ENCODE results near the gene TMEFF2. TPM values are rescaled to one million over a fixed set of nuclear protein-coding genes. Genes with fewer than 3 reads are reported as not detected.
"Not testable (repeated sequence)": the region's sequence is repeated elsewhere in the genome, so short reads cannot be mapped to it uniquely, and the experiment has no call there.

TMEFF2 gene
- polyA plus RNA-seq, 1 of the 3 experiments (the other 2 are of a cell fraction): 5.4 TPM

DNA sequence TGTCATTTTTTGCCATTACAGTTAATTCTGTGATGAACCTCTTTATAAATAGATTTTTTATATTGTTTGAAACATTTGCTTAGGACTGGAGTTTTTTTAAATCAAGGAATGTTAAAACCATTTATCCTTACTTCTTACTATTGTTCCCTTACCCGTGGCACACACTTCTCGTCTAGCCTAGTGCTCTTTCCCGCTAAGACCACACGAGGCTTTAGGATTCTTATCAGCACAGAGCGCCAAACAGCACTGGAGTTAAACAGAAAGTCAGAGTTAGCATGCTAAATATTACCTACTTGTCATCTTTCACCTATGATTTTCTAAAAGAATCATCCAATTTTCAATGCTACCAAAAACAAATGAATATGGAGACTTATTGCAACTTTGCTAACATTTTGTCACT is 112.6 kb downstream of the TMEFF2 start:
- Histone ChIP-seq H3K9me2 (no peaks in the 10 kb centered on the region), H4K20me1 (ENCODE audit: insufficient read depth) (no peaks in the 10 kb centered on the region), H3K27ac (ENCODE audit: low read depth in 2 of 2, low read length in 1 of 2) (no peak overlapping the region)

DNA sequence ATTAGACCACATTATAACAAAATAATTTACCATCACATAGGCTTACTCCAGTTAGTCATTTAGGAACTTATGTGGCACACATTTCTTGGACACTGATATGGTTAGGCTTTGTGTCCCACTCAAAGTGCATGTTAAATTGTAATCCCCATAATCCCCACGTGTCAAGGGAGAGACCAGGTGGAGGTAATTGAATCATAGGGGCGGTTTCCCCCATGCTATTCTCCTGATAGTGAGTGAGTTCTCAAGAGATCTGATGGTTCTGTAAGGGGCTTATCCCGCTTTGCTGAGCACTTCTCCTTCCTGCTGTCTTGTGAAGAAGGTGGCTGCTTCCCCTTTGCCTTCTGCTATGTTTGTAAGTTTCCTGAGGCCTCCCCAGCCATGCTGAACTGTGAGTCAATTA is 114.6 kb downstream of the TMEFF2 start:
- DNase-seq; H3K4me1 ChIP-seq (ENCODE audit: control insufficient read depth in 1 of 2, insufficient read depth in 2 of 2, low read depth in 1 of 2, low read length in 1 of 2); H3K27me3 ChIP-seq (ENCODE audit: insufficient read depth); H3K4me2 ChIP-seq; H3K9ac ChIP-seq; H3K79me2 ChIP-seq (ENCODE audit: insufficient read depth); H3F3A ChIP-seq (replicated peaks; ENCODE audit: insufficient read depth); CTCF ChIA-PET; H3K9me2 ChIP-seq; H2AFZ ChIP-seq (ENCODE audit: low read depth); H3K27ac ChIP-seq (ENCODE audit: low read depth in 2 of 2, low read length in 1 of 2); H3K36me3 ChIP-seq (replicated peaks in 1 of 2; ENCODE audit: control insufficient read depth in 1 of 2, insufficient read depth in 2 of 2, low read length in 1 of 2); H3K9me3 ChIP-seq; H3K4me3 ChIP-seq (ENCODE audit: low read depth in 2 of 2, low read length in 1 of 2); POLR2A ChIA-PET; H4K20me1 ChIP-seq (ENCODE audit: insufficient read depth): not testable (repeated sequence)
- WGBS (ENCODE audit: low lambda C conversion rate): 84% methylated on average over 3 of the region's 3 CpGs

More for the DNA sequence above, 112.6 kb downstream of the TMEFF2 start:
- ChIA-PET POLR2A (no interaction called here), CTCF (no interaction called here)
- no peaks in the 10 kb centered on the region for H3K36me3 ChIP-seq (replicated peaks in 1 of 2; ENCODE audit: control insufficient read depth in 1 of 2, insufficient read depth in 2 of 2, low read length in 1 of 2)
- H3K79me2 ChIP-seq (ENCODE audit: insufficient read depth): no peaks in the 10 kb centered on the region
- no peak overlapping the region for H2AFZ ChIP-seq (ENCODE audit: low read depth)
- no peak overlapping the region for H3K4me3 ChIP-seq (ENCODE audit: low read depth in 2 of 2, low read length in 1 of 2)
- 82% methylated on average over 5 of the region's 5 CpGs for WGBS (ENCODE audit: low lambda C conversion rate)
- DNase-seq: no peak
- H3K4me2 ChIP-seq: no peak overlapping the region
- H3K9ac ChIP-seq: no peak overlapping the region
- TF ChIP-seq FOXM1 (IDR thresholded peaks at IDR 0.05; ENCODE audit: low read depth) (no peak), JUND (IDR thresholded peaks at IDR 0.05) (no peak), ELF1 (IDR thresholded peaks at IDR 0.05) (no peak), SIN3A (IDR thresholded peaks at IDR 0.05; ENCODE audit: borderline replicate concordance, low read depth, low read length) (no peak), GATA2 (CRISPR knock-in tag; IDR thresholded peaks at IDR 0.05) (no peak), RCOR1 (IDR thresholded peaks at IDR 0.05; ENCODE audit: low read length) (no peak), SMC3 (IDR thresholded peaks at IDR 0.05; ENCODE audit: low read depth, low read length) (no peak)
- TF ChIP-seq, protein P1, sequence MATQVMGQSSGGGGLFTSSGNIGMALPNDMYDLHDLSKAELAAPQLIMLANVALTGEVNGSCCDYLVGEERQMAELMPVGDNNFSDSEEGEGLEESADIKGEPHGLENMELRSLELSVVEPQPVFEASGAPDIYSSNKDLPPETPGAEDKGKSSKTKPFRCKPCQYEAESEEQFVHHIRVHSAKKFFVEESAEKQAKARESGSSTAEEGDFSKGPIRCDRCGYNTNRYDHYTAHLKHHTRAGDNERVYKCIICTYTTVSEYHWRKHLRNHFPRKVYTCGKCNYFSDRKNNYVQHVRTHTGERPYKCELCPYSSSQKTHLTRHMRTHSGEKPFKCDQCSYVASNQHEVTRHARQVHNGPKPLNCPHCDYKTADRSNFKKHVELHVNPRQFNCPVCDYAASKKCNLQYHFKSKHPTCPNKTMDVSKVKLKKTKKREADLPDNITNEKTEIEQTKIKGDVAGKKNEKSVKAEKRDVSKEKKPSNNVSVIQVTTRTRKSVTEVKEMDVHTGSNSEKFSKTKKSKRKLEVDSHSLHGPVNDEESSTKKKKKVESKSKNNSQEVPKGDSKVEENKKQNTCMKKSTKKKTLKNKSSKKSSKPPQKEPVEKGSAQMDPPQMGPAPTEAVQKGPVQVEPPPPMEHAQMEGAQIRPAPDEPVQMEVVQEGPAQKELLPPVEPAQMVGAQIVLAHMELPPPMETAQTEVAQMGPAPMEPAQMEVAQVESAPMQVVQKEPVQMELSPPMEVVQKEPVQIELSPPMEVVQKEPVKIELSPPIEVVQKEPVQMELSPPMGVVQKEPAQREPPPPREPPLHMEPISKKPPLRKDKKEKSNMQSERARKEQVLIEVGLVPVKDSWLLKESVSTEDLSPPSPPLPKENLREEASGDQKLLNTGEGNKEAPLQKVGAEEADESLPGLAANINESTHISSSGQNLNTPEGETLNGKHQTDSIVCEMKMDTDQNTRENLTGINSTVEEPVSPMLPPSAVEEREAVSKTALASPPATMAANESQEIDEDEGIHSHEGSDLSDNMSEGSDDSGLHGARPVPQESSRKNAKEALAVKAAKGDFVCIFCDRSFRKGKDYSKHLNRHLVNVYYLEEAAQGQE (IDR thresholded peaks at IDR 0.05; ENCODE audit: low read depth, low read length): no peak
- TF ChIP-seq, protein P2, sequence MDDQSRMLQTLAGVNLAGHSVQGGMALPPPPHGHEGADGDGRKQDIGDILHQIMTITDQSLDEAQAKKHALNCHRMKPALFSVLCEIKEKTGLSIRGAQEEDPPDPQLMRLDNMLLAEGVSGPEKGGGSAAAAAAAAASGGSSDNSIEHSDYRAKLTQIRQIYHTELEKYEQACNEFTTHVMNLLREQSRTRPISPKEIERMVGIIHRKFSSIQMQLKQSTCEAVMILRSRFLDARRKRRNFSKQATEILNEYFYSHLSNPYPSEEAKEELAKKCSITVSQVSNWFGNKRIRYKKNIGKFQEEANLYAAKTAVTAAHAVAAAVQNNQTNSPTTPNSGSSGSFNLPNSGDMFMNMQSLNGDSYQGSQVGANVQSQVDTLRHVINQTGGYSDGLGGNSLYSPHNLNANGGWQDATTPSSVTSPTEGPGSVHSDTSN (IDR thresholded peaks at IDR 0.05): no peak
- TF ChIP-seq, protein P3, sequence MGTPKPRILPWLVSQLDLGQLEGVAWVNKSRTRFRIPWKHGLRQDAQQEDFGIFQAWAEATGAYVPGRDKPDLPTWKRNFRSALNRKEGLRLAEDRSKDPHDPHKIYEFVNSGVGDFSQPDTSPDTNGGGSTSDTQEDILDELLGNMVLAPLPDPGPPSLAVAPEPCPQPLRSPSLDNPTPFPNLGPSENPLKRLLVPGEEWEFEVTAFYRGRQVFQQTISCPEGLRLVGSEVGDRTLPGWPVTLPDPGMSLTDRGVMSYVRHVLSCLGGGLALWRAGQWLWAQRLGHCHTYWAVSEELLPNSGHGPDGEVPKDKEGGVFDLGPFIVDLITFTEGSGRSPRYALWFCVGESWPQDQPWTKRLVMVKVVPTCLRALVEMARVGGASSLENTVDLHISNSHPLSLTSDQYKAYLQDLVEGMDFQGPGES (IDR thresholded peaks at IDR 0.05; ENCODE audit: low read depth, low read length): no peak
- TF ChIP-seq, protein P4, sequence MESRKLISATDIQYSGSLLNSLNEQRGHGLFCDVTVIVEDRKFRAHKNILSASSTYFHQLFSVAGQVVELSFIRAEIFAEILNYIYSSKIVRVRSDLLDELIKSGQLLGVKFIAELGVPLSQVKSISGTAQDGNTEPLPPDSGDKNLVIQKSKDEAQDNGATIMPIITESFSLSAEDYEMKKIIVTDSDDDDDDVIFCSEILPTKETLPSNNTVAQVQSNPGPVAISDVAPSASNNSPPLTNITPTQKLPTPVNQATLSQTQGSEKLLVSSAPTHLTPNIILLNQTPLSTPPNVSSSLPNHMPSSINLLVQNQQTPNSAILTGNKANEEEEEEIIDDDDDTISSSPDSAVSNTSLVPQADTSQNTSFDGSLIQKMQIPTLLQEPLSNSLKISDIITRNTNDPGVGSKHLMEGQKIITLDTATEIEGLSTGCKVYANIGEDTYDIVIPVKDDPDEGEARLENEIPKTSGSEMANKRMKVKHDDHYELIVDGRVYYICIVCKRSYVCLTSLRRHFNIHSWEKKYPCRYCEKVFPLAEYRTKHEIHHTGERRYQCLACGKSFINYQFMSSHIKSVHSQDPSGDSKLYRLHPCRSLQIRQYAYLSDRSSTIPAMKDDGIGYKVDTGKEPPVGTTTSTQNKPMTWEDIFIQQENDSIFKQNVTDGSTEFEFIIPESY (IDR thresholded peaks at IDR 0.05; ENCODE audit: borderline replicate concordance, low read depth): no peak
- TF ChIP-seq, protein P5, sequence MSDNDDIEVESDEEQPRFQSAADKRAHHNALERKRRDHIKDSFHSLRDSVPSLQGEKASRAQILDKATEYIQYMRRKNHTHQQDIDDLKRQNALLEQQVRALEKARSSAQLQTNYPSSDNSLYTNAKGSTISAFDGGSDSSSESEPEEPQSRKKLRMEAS (IDR thresholded peaks at IDR 0.05; ENCODE audit: low read depth): no peak
- no peaks in the 10 kb centered on the region for H3K27me3 ChIP-seq (ENCODE audit: insufficient read depth)
- H3K4me1 ChIP-seq (ENCODE audit: control insufficient read depth in 1 of 2, insufficient read depth in 2 of 2, low read depth in 1 of 2, low read length in 1 of 2): no peaks in the 10 kb centered on the region
- H3F3A ChIP-seq (replicated peaks; ENCODE audit: insufficient read depth): no peaks in the 10 kb centered on the region
- H3K9me3 ChIP-seq: no peaks in the 10 kb centered on the region
